GM12865 (cell line): ENCODE results near the gene CADPS2.

Experiments
- DNase-seq: peaks from one replicate; pipeline ENCODE4 v3.0.0; 2010; ENCODE audit warnings: low read depth
- H3K4me3 ChIP-seq: 2 replicates; pipeline ENCODE4 v1.5.1; 2011; ENCODE audit warnings: mild to moderate bottlenecking, low read depth, low read length, control low read depth
- TF ChIP-seq, protein P1 (sequence below): IDR thresholded peaks from 2 replicates; pipeline ENCODE4 v1.5.1; 2011; ENCODE audit warnings: low read length, control low read depth, low read depth, inconsistent platforms; ENCODE audit not compliant: insufficient read depth; ENCODE audit errors: missing control alignments

CADPS2 gene

DNA sequence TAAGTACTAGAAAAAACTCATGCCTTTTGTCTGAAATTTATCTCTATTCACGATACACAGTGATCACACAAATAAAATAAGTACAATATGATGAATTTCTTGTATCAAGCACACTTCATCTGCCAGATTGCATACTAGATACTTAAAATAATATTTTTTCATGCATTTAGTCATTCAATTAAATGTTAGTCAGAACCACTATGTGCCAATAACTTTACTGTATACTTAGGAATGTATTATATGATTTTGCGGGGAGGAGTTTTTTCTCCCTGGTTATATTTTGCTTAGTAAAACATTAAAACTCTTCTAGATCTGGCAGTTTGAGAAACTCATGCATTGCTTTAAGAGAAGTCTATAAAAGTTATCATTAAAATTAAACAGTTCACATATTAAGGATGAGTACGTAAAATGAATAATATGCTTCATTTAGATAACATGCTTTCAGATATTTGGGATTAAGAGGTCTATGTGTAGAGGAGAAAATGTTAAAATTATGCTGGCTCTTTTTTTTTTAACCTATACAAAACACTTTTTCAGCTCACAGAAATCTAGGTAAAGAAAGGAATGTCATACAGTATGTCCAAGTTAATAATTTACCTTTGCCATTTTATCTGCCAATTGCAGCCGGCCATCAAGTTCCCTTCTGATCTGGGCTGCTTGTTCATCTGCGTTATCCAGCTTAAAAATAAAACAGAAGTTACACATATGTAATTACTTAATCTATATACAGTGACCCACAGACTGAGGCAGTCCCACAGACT lies 257.4 kb downstream of the CADPS2 start:
- no peak overlapping the region for H3K4me3 ChIP-seq
- TF ChIP-seq, protein P1, sequence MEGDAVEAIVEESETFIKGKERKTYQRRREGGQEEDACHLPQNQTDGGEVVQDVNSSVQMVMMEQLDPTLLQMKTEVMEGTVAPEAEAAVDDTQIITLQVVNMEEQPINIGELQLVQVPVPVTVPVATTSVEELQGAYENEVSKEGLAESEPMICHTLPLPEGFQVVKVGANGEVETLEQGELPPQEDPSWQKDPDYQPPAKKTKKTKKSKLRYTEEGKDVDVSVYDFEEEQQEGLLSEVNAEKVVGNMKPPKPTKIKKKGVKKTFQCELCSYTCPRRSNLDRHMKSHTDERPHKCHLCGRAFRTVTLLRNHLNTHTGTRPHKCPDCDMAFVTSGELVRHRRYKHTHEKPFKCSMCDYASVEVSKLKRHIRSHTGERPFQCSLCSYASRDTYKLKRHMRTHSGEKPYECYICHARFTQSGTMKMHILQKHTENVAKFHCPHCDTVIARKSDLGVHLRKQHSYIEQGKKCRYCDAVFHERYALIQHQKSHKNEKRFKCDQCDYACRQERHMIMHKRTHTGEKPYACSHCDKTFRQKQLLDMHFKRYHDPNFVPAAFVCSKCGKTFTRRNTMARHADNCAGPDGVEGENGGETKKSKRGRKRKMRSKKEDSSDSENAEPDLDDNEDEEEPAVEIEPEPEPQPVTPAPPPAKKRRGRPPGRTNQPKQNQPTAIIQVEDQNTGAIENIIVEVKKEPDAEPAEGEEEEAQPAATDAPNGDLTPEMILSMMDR: no peak
- no peak for DNase-seq

DNA sequence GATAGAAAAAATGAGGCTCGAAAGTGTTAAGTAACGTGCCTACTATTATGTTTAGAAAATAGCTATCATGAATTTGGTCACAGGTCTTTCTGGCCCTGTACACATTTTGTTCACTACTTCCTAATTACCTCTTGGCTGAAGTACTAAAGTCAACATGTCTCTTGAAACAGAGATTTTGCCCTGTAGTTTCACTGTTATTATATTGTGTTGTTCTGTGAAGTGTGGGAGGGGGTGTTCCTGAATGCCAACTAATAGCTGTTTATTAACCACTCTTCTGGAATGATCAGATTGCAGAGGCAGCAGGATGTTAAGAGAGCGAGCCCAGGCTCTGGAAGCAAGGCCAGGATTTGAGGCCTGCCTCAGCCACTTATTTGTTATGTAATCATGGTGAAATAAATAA lies 259.5 kb downstream of the CADPS2 start:
- no peak overlapping the region for H3K4me3 ChIP-seq
- no peak for DNase-seq

DNA sequence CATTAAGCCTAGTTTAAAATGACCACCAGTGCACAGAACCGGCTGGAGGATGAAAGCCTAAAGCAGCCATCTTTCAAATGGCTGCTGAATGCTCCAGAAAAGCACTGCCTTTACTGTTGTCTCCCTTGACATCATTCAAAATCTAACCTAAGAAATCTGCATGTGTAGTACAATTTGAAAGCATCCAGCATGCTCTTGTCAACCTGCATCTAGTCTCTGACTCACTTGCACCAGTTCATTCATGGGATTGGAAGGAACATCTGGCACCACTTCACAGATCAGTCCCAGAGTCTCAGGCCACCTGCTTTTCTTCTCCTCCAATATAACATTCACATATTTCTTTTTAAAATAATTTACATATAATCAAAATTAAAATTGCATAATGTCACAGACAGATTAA lies 263.6 kb downstream of the CADPS2 start:
- no peak overlapping the region for H3K4me3 ChIP-seq
- no peak for DNase-seq
- TF ChIP-seq, protein P1: no peak

More for the DNA sequence above, 259.5 kb downstream of the CADPS2 start:
- TF ChIP-seq, protein P1: no peak

DNA sequence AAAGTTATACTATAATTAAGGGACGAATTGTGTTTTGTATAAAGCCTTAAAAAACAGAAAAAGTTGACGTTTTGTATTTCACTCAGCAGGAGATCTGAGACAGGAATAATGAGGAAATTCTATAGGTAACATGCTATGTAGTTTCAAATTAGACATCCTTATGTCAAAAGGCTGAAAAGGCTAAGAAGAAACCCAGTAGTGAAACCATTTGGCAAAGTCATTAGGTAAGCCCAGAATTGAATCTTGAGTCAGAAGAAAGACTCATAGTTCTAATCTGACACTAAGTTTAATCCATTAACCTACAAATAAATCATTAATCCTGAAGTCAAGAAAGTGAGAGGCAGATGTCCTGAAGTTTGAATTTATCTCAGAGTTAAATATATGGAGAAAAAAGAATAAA lies 266.6 kb downstream of the CADPS2 start:
- H3K4me3 ChIP-seq: no peak overlapping the region
- DNase-seq: no peak
- TF ChIP-seq, protein P1: no peak

DNA sequence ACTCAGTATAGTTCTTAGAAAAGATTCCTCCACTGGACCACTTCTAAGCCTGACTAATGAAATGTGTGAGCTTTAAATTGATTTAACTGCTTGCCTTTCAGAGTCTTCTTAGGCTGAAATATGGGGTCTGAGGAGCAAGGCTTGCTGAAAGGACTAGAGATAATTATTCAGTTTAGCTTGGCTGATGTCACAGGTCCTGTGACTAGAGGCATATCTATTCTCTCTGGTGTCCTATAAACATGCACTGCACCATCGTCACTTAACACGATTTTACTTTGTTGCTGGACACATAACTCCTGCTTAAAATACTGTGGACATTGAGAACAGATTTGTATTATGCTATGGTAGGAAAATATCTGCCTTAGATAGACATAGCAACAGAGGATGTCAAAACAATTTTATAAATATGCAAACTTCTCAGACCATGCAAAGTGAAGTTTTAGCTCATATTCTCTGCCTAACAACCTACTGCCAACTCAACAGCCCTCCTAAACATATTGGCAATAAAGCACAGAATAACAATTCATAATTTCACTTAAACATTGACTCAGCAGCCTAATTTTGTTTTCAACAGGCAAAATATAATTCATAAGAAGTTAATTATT lies 267.6 kb downstream of the CADPS2 start:
- TF ChIP-seq, protein P1: no peak
- no peak for DNase-seq

DNA sequence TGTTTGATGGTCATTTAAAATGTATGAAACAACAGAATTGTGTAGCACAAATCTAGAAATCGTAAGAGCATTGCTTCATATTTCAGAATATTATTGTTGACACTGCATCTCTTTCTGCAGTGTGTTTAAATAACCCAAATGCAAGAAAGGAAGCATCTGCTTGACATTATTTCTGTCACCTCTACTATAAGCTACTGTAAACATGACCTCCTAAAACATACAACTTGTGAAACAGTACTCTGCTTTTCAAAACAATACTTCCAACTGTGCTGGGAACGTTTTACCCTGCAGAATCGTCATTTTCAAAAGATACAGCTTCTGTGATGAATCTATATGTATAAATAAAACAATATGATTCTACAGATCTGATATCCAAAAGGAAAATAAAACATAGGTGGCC lies 269.3 kb downstream of the CADPS2 start:
- TF ChIP-seq, protein P1: no peak
- DNase-seq: no peak
- H3K4me3 ChIP-seq: no peak overlapping the region

More for the DNA sequence above, 267.6 kb downstream of the CADPS2 start:
- H3K4me3 ChIP-seq: no peak overlapping the region
